ENCODE results near the gene FIGNL2.

The FIGNL2 gene

DNA sequence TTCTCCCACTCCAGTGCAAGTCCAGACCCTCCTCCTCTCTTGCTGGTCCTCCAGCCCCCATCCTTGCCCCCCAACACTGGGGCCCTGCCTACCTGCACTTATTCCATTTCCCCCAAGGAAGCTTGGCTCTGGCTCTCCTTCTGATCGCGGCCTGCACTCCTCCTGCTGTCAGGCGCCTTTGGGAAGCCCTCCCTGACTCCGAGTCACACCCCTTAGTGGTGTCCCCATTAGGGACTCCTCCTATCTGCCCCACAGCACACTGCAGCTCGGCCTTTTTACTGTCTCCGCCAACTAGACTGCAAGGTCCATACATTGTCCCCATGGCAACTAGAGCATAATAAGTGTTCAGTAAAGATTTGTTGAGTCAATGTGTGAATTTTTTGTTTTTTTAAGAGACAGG is 32.9 kb downstream of the FIGNL2 start:
- H3K79me2 ChIP-seq (ENCODE audit: insufficient read depth, low read length) = no peaks in the 10 kb centered on the region
- H3K9me3 ChIP-seq (ENCODE audit: low read length) = no peaks in the 10 kb centered on the region
- no peaks in the 10 kb centered on the region for H3K27me3 ChIP-seq (ENCODE audit: insufficient read depth, low read length)
- H3K4me3 ChIP-seq (ENCODE audit: low read depth, low read length, poor library complexity, severe bottlenecking) = no peak overlapping the region
- no peak for TF ChIP-seq EZH2 (IDR thresholded peaks at IDR 0.05; ENCODE audit: borderline replicate concordance, low read length)
- TF ChIP-seq, protein P1, sequence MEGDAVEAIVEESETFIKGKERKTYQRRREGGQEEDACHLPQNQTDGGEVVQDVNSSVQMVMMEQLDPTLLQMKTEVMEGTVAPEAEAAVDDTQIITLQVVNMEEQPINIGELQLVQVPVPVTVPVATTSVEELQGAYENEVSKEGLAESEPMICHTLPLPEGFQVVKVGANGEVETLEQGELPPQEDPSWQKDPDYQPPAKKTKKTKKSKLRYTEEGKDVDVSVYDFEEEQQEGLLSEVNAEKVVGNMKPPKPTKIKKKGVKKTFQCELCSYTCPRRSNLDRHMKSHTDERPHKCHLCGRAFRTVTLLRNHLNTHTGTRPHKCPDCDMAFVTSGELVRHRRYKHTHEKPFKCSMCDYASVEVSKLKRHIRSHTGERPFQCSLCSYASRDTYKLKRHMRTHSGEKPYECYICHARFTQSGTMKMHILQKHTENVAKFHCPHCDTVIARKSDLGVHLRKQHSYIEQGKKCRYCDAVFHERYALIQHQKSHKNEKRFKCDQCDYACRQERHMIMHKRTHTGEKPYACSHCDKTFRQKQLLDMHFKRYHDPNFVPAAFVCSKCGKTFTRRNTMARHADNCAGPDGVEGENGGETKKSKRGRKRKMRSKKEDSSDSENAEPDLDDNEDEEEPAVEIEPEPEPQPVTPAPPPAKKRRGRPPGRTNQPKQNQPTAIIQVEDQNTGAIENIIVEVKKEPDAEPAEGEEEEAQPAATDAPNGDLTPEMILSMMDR (IDR thresholded peaks at IDR 0.05; ENCODE audit: low read length) = no peak
- H4K20me1 ChIP-seq (ENCODE audit: insufficient read depth, low read length) = no peaks in the 10 kb centered on the region
- H3K4me1 ChIP-seq (ENCODE audit: insufficient read depth, low read length, severe bottlenecking) = no peaks in the 10 kb centered on the region
- no peak overlapping the region for H3K27ac ChIP-seq (ENCODE audit: low read depth, low read length, poor library complexity, severe bottlenecking)
- no peak overlapping the region for H3K9ac ChIP-seq (ENCODE audit: low read length)
- H3K4me2 ChIP-seq (ENCODE audit: low read length) = no peak overlapping the region
- no peaks in the 10 kb centered on the region for H3K36me3 ChIP-seq (ENCODE audit: insufficient read depth, low read length)
- no peak overlapping the region for H2AFZ ChIP-seq (ENCODE audit: low read length)
- no peaks in the 10 kb centered on the region for H3F3A ChIP-seq (ENCODE audit: insufficient read depth, low read length)
- no peaks in the 10 kb centered on the region for H3K9me2 ChIP-seq (ENCODE audit: low read depth, low read length)

DNA sequence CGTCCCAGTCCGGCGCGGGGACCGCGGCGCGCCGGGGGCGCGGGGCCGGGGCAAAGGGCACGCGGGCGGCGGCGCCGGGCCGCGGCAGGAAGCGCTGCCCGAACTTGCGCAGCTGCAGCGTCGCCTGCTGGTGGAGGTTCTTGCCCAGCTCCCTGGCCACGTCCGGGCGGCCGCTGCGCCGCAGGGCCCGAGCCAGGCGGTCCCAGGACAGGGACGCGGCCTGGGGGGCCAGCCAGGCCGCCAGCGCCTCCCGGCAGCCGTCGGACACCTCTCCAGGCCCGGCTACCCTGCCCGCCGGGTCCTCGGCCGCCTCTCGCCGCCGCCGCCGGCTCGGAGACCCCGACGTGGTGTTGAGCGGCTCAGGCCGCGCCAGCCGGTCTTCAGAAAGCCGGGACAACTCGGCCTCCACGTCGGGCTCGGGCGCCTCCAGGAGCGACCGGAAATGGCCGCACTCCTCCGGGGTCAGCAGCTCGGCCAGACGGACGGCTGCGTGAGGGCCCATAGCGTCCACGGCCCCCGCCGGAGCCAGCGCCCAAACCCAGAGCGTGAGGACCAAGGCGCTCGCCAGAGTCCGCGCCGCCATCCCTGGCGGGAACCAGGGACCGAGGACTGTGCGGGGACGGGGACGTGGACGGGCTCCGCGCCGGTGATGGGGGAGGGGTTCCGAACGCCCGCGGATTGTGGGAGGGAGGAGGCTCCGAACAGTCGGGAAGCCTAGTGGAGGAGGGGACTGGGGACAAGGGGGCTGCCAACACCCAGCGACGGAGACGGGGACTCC is 34.0 kb downstream of the FIGNL2 start:
- TF ChIP-seq EZH2 (IDR thresholded peaks at IDR 0.05; ENCODE audit: borderline replicate concordance, low read length) = no peak

DNA sequence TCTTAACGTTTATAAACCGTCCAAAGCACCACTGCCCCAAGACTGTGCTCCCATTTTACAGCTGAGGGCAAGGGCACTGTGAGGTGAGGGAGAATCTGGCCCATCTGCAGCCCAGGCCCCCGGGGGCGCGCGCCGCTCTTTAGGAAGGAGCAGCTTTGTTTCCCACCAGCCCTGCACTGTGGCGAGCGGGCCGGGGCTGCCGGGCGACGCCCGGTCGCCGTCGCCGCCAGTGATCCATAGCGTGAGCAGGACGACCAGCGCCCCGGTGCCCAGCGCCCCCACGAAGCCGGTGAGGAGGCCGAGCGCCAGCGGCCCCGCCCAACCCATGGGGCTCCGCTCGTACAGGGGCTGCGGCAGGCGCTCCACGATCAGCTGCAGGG is 34.6 kb downstream of the FIGNL2 start:
- Histone ChIP-seq H2AFZ (ENCODE audit: low read length) (no peak overlapping the region), H3K4me1 (ENCODE audit: insufficient read depth, low read length, severe bottlenecking) (no peaks in the 10 kb centered on the region), H3K9me2 (ENCODE audit: low read depth, low read length) (no peaks in the 10 kb centered on the region), H3F3A (ENCODE audit: insufficient read depth, low read length) (no peaks in the 10 kb centered on the region), H3K27me3 (ENCODE audit: insufficient read depth, low read length) (no peaks in the 10 kb centered on the region), H3K9me3 (ENCODE audit: low read length) (no peaks in the 10 kb centered on the region), H3K4me3 (ENCODE audit: low read depth, low read length, poor library complexity, severe bottlenecking) (no peak overlapping the region), H3K27ac (ENCODE audit: low read depth, low read length, poor library complexity, severe bottlenecking) (no peak overlapping the region), H3K79me2 (ENCODE audit: insufficient read depth, low read length) (no peaks in the 10 kb centered on the region), H4K20me1 (ENCODE audit: insufficient read depth, low read length) (no peaks in the 10 kb centered on the region), H3K36me3 (ENCODE audit: insufficient read depth, low read length) (no peaks in the 10 kb centered on the region), H3K9ac (ENCODE audit: low read length) (no peak overlapping the region), H3K4me2 (ENCODE audit: low read length) (no peak overlapping the region)
- TF ChIP-seq EZH2 (IDR thresholded peaks at IDR 0.05; ENCODE audit: borderline replicate concordance, low read length) = no peak
- TF ChIP-seq, protein P1 (IDR thresholded peaks at IDR 0.05; ENCODE audit: low read length) = no peak

More for the DNA sequence above, 34.0 kb downstream of the FIGNL2 start:
- no peak overlapping the region for H3K27ac ChIP-seq (ENCODE audit: low read depth, low read length, poor library complexity, severe bottlenecking)
- H3K36me3 ChIP-seq (ENCODE audit: insufficient read depth, low read length) = no peaks in the 10 kb centered on the region
- no peaks in the 10 kb centered on the region for H3K4me1 ChIP-seq (ENCODE audit: insufficient read depth, low read length, severe bottlenecking)
- no peaks in the 10 kb centered on the region for H3K9me3 ChIP-seq (ENCODE audit: low read length)
- no peak overlapping the region for H3K9ac ChIP-seq (ENCODE audit: low read length)
- no peaks in the 10 kb centered on the region for H4K20me1 ChIP-seq (ENCODE audit: insufficient read depth, low read length)
- H3K27me3 ChIP-seq (ENCODE audit: insufficient read depth, low read length) = no peaks in the 10 kb centered on the region
- no peaks in the 10 kb centered on the region for H3K9me2 ChIP-seq (ENCODE audit: low read depth, low read length)
- no peaks in the 10 kb centered on the region for H3F3A ChIP-seq (ENCODE audit: insufficient read depth, low read length)
- no peak overlapping the region for H3K4me2 ChIP-seq (ENCODE audit: low read length)
- no peaks in the 10 kb centered on the region for H3K79me2 ChIP-seq (ENCODE audit: insufficient read depth, low read length)
- H3K4me3 ChIP-seq (ENCODE audit: low read depth, low read length, poor library complexity, severe bottlenecking) = no peak overlapping the region
- no peak overlapping the region for H2AFZ ChIP-seq (ENCODE audit: low read length)

DNA sequence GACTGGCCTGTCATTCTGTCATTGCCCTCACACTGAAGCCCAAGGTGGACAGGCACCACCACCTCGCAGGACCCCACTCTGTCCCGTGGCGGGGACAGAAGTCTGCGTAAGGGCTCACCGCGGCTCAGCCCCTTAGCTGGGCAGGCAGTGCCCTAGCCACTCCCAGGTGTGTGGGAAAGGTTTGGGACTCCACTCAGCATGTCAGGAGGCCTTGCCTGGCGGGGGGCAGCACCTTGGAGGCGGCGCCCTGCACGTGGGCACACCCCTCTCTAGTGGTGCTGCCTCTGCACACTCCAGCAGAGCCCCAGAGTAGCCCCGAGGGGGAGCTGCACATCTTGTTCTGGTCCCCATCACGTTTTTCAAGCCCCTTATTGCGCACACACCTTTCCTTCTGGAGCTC is 35.6 kb downstream of the FIGNL2 start:
- no peaks in the 10 kb centered on the region for H3K4me1 ChIP-seq (ENCODE audit: insufficient read depth, low read length, severe bottlenecking)
- no peak overlapping the region for H3K9ac ChIP-seq (ENCODE audit: low read length)
- H3K4me3 ChIP-seq (ENCODE audit: low read depth, low read length, poor library complexity, severe bottlenecking) = no peak overlapping the region
- TF ChIP-seq EZH2 (IDR thresholded peaks at IDR 0.05; ENCODE audit: borderline replicate concordance, low read length) = no peak
- TF ChIP-seq, protein P1 (IDR thresholded peaks at IDR 0.05; ENCODE audit: low read length) = no peak
- no peaks in the 10 kb centered on the region for H3K9me3 ChIP-seq (ENCODE audit: low read length)
- no peak overlapping the region for H3K27ac ChIP-seq (ENCODE audit: low read depth, low read length, poor library complexity, severe bottlenecking)
- H3K4me2 ChIP-seq (ENCODE audit: low read length) = no peak overlapping the region
- H3F3A ChIP-seq (ENCODE audit: insufficient read depth, low read length) = no peaks in the 10 kb centered on the region
- H4K20me1 ChIP-seq (ENCODE audit: insufficient read depth, low read length) = no peaks in the 10 kb centered on the region
- no peaks in the 10 kb centered on the region for H3K27me3 ChIP-seq (ENCODE audit: insufficient read depth, low read length)
- H3K9me2 ChIP-seq (ENCODE audit: low read depth, low read length) = no peaks in the 10 kb centered on the region
- H3K79me2 ChIP-seq (ENCODE audit: insufficient read depth, low read length) = no peaks in the 10 kb centered on the region
- no peak overlapping the region for H2AFZ ChIP-seq (ENCODE audit: low read length)
- no peaks in the 10 kb centered on the region for H3K36me3 ChIP-seq (ENCODE audit: insufficient read depth, low read length)

Measured in OCI-LY1 (cell line).